Measurements from ENCODE around the gene GAS7.

DNA sequence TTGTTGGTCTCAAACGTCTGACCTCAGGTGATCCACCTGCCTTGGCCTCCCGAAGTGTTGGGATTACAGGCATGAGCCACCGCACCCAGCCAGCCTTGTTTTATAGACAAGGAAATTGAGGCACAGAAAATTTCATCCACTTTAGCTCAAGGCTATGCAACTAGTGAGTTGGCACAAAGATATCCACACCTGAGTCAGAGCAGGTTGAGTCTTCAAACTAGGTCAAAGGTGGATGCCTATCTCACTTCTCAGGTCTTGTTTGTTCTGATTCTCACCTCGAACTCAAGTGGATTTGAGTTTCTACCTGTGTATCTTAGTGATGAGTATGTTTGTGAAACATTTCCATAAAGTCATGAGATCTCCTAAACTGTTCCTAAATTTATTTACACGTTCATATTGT lies 35.6 kb upstream of the GAS7 start:
- TF ChIP-seq, protein P1, sequence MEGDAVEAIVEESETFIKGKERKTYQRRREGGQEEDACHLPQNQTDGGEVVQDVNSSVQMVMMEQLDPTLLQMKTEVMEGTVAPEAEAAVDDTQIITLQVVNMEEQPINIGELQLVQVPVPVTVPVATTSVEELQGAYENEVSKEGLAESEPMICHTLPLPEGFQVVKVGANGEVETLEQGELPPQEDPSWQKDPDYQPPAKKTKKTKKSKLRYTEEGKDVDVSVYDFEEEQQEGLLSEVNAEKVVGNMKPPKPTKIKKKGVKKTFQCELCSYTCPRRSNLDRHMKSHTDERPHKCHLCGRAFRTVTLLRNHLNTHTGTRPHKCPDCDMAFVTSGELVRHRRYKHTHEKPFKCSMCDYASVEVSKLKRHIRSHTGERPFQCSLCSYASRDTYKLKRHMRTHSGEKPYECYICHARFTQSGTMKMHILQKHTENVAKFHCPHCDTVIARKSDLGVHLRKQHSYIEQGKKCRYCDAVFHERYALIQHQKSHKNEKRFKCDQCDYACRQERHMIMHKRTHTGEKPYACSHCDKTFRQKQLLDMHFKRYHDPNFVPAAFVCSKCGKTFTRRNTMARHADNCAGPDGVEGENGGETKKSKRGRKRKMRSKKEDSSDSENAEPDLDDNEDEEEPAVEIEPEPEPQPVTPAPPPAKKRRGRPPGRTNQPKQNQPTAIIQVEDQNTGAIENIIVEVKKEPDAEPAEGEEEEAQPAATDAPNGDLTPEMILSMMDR (IDR thresholded peaks at IDR 0.05) = no peak
- TF ChIP-seq POLR2A (IDR thresholded peaks at IDR 0.05) = no peak
